Measurements from ENCODE around the gene VAMP5.
"Not testable (repeated sequence)": the region's sequence is repeated elsewhere in the genome, so short reads cannot be mapped to it uniquely, and the experiment has no call there.

Gene VAMP5

GRCh38 chr2:85600951-85601770 lies 16.9 kb downstream of the VAMP5 start:
- DNase-seq (ENCODE audit: low read depth in 2 of 2), result no peak

GRCh38 chr2:85601771-85602475 lies 17.7 kb downstream of the VAMP5 start:
- DNase-seq (ENCODE audit: low read depth in 2 of 2), result no peak

DNA sequence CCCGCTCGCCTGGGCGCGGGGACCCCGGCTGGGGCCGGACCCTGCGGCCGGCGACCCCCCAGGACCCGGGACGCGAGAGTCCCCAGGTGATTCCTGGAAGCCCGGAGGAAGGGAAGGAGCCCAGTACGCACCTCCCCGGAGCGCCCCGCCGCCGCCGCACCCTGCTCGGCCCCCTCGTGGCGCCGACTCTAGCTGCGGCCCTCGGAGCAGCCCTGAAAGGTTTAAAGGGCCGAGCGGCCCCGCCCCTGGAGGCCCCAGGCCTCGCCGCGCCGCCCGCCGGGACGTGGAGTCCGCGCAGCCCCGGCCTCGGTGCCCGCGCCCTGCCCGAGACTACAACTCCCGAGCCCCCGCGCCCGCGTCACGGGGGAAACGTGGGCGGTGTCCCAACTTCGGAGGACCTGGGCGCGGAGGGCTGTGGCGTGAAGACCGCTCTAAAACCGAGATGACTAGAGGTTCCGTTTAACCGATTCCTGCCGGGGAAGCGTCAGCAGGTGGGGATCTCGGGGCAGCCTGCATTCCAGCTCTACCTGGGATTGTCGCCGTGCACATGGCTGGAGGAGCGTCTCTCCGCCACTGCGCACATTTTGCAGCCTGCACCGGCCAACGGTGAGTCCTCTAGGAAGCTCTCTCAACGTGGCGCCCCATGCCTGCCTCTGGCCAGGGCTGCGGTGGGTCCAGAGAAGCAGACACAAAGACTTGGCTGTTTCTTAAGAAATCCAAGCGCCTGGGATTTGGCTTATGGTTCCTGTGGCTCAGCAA lies 18.4 kb downstream of the VAMP5 start, which contains the start of gene TMEM150A:
TSS of gene TMEM150A (minus strand) at position 223 of the 759 bp plus-strand sequence. CDS start 750 bp downstream, outside the sequence.
- DNase-seq (ENCODE audit: low read depth in 2 of 2), result peak; percentile 70 to 88

- DNase-seq (ENCODE audit: low read depth in 2 of 2), result not testable (repeated sequence)
These were observed 19.9 kb downstream of the VAMP5 start for GRCh38 chr2:85604133-85604444.

DNA sequence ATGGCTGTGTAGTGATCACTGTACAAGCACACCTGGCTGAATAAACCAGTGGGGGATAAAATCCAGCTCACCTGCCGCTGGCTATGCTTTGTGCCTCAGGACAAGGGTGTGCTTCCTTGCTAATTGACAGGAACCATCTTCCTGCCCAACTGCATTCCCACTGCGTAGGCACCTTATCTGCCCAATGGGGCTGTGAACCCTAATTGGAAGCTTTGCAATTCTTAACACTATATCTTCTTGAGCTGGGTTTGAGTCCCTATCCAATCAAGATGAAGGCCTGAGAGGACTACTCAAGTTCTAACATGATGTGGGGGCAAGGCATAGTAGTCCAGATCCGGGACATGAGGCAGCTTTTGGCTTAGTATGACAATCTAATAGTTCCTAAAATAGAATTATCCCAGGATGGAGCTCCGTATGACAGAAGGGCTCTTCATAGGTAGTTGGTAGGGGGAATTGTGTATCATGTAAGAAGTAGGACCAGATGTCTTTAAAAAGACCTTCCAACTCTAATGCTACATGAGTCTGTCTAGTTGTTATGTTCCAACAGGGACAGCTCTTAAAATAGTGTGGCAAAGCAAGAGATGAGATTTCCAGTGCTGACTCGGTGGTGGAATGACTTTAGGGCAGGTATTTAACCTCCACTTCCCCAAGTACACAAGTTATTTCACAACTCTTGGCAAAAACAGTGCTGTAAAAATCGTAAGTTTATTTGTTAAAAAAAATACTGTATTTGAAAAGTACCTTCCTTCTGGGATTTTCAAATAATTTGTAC lies 20.5 kb downstream of the VAMP5 start:
- no peak for DNase-seq (ENCODE audit: low read depth in 2 of 2)

- DNase-seq (ENCODE audit: low read depth in 2 of 2), result no peak
These were observed 21.3 kb downstream of the VAMP5 start for GRCh38 chr2:85605406-85606115.

DNA sequence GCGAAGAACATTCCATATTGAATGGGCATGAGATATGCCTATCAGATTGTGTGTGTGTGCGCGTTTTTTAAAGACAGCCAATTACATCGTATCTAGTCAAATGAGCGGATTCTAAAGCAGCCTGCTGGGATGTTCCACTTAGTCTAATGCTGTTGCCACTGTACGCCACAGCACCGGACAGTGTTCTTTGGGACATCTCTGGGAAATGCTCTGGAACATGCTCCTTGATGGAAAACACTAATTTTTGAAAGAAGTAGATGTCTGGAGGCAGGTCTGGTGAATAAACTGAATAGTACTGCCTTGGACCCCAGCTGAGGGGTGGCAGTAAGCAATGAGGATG lies 21.9 kb downstream of the VAMP5 start:
- DNase-seq (ENCODE audit: low read depth in 2 of 2), result no peak

- DNase-seq (ENCODE audit: low read depth in 2 of 2), result no peak
These were observed 23.3 kb downstream of the VAMP5 start for GRCh38 chr2:85607268-85608215.

DNA sequence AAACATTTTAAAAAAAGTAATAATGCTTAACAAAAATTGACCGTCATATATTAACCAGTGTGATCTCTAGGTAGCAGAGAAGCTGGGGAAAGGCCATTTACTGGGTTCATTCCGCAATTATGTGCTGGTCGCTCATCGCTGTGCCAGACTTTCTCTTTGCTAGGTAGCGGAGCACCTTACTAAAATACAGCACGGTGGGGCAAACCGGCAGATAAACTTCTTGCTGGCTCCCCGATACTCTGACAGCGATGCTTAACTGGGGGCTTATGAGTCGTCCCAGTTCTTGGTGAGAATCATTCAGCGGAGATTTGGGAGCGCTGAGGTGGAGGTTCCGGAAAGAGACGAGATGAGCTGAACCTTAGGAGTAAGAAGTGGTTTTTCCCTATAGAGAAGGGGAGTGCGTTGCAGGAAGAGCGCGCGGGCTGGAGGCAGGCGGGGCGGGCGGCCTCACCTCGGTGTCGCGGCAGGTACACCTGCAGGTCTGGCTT lies 27.0 kb downstream of the VAMP5 start:
- no peak for DNase-seq (ENCODE audit: low read depth in 2 of 2)

- peak; percentile 60 to 78 for DNase-seq (ENCODE audit: low read depth in 2 of 2)
These were observed 27.7 kb downstream of the VAMP5 start, which contains the start of gene C2orf68 for GRCh38 chr2:85611705-85612587. Gene C2orf68, minus strand, starts transcription at chr2:85612066. Its CDS starts 82 bp downstream, at chr2:85611984.

- DNase-seq (ENCODE audit: low read depth in 2 of 2), result no peak
These were observed 29.7 kb downstream of the VAMP5 start for GRCh38 chr2:85613717-85614515.

GRCh38 chr2:85614757-85615156 lies 30.5 kb downstream of the VAMP5 start:
- DNase-seq (ENCODE audit: low read depth in 2 of 2), result not testable (repeated sequence)

DNA sequence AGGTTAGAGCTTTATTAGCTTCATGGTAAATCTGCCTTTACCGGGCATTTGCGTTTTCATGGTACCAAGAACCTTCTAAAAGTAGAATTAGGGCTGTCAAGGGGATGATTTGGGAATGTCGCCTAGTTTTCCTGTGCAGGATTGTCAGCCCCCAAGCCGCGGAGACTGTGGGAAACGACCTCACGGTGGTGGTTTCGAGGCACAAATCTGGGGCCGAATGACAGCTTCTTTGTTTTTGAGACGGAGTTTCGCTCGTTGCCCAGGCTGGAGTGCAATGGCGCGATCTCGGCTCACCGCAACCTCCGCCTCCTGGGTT lies 31.1 kb downstream of the VAMP5 start:
- DNase-seq (ENCODE audit: low read depth in 2 of 2), result no peak

DNA sequence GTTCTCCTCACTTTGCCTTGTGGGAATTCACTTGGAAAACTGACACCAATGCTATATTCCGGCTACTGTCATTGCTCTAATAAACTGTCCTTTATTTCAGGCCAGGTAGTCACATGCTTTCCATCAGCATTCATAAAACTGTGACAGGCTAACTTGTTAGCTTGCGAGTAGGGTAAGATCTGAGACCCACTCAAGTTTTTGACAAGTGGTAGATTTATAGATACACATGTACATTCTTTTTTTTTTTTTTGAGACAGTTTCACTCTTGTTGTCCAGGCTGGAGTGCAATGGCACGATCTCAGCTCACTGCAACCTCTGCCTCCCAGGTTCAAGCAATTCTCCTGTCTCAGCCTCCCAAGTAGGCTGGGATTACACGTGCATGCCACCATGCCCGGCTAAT lies 33.5 kb downstream of the VAMP5 start:
- not testable (repeated sequence) for DNase-seq (ENCODE audit: low read depth in 2 of 2)

GRCh38 chr2:85619617-85620016 lies 35.4 kb downstream of the VAMP5 start:
- DNase-seq (ENCODE audit: low read depth in 2 of 2), result no peak

DNA sequence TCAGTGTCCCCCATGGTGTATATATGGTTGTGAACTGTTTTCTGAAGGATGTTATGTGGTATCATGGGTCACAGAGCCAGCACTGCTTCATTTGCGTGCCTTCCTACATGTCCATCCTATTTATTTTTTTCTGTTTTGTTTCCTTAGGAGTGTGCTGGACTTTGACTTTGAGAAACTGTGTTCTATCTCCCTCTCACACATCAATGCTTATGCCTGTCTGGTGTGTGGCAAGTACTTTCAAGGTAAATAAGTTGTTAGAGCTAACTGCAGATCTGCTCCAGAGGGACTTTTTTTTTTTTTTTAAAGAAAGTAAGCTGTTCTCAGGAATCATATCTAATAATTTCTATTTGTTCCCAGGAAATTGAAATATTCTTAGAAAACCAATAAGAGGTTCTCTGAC lies 37.1 kb downstream of the VAMP5 start:
- DNase-seq (ENCODE audit: low read depth in 2 of 2), result no peak

DNA sequence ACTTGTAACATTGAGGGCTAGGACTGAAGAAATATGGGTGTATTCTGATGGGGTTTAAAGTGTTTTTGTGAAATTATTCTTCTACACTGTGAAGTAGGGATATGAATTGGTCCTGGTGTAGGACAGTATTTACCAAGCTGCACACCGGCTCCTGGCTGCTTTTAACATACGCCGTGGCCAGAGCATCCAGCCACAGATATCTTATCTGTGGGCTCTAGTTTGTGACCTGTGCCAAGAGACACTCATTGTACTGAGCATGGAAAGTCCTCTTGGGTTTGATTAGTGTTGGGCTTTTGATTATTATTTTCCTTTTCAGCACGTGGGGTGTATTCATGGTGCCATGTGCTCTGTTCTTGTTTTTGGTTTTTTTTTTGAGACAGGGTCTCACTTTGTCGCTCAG lies 39.8 kb downstream of the VAMP5 start:
- no peak for DNase-seq (ENCODE audit: low read depth in 2 of 2)

DNA sequence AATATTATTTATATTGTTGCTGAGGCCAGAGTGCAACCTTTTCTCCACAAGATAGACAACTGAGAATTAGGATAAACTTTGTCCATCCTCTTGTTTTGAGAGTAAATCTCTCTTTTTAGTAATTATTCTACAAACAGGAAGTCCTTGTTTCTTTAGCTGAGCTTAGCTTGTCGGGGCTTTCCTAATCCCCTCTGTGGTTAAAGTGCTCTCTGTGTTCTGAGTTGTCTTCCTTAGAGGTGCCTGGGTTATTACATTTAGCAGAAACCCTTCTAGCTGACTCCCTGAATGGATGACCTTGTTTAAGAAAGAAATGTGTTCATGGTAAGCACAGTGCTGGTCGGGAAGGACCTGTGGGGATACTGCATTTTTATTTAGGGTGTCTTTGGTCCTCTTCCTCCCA lies 44.4 kb downstream of the VAMP5 start:
- no peak for DNase-seq (ENCODE audit: low read depth in 2 of 2)

Data from stimulated activated CD8-positive, alpha-beta memory T cell treated with anti-CD3 and anti-CD28 coated beads, Interleukin-7, amount 100 ng/mL, for 4 hours (primary cell).